Occipital lobe (tissue), 2 donors: ENCODE data around the gene LRRC3. TPM values are rescaled to one million over a fixed set of nuclear protein-coding genes. Genes with fewer than 3 reads are reported as not detected.
"Not testable (repeated sequence)": the region's sequence is repeated elsewhere in the genome, so short reads cannot be mapped to it uniquely, and the experiment has no call there.

Experiments
- DNase-seq: peaks from one replicate; lab custom pipeline; 2025; lab: John Stamatoyannopoulos, UW
- total RNA-seq: library from RNA; depleted of rRNA; stranded (reverse); fragments of >200 nt; gene quantifications from one replicate; pipeline ENCODE4 v1.2.3, GENCODE V29; 2014

LRRC3 gene
- total RNA-seq, 1 donor from 2014 or later, result 4.8 TPM

DNA sequence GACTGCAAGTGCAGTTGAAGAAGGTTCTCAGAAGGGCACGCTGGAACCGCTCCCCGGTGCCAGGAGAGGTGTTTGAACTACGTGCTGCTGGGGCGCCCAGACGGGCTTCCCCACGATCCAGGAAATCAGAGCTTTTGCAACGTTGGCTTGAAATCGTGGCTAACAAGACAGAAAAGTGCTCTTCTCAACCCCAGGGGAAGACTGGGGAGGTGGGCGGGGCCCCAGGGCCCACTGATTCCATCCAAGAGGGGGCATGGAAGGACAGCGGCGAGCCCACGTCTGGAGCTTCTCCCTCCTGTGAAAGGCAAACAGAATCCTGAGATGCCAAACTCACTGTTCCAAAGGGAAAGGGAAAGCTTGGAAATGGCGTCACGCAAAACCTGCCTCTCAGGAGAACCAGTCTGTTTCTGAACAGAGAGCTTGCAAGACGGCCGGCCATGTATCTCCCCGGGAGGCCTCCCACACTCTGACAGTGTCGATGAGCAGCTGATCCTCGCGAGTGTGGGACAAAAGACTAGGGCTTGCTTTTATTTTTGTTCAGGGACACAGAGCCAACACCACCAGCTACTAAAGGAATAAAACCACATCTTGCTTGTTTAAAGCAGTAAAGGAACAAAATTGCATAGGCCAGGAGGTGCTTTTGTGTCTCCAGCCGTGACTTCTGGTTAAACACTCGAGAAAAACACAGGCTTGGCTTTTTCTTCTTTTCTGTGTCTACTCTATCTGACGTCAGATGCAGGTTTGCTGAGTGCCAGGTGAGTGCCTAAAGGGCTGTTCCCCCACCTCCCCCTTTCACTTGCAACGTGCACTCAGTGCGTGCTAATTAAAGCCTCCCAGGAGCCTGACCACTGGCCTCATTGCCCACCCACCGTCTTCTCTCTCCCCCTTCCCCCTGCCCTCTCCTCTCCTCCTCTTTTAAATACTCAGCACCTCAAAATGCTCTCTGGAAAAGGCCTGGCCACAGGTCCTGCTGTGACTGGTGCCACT, 41.5 kb downstream of the LRRC3 start:
- DNase-seq, result no peak

- DNase-seq, result no peak
Measured at GRCh38 chr21:44497703-44498126, 42.4 kb downstream of the LRRC3 start.

DNA sequence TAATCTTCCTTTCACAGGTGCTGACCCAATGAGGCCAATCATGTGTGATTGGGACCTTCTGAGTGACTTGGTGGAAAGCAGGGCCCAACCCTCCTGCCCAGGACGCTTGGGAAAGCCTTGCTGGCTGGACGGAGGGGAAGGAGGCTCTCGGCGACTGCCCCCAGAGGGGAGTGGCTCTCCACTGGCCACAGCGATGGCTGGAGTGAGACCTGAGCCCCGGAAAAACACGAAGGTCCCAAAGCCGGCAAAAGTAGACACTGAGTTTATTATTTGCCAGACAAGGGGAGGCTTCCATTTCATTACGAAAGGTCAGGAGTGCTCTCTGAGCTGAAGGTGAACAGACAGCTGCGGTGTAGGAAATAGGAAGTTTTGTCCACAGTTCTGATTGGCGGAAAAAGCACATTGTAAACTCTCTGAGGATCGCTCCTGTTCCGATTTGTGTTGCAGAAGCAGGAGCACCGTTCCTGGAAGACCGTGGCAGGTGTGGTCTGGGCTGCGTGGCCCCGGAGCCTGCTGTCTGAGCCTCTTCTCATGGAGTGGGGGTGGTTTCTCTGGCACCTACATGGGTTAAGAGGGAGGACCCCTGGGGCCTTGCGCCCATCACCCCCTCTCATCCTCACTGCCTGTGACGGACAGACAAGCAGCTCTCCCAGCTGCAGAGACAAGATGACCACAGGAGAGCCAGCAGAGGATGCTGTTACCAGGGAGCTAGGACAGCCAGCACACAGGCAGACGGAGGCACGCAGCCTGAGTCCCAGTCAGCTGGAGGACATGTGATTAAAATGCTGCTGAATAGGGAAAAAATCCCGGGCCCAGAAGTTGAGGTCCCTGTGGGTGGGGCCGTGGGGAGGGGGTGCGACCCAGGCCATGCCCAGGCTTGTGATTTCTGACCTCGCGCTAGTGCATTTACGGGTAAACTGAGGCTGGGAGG, 43.2 kb downstream of the LRRC3 start:
- DNase-seq, result no peak

DNA sequence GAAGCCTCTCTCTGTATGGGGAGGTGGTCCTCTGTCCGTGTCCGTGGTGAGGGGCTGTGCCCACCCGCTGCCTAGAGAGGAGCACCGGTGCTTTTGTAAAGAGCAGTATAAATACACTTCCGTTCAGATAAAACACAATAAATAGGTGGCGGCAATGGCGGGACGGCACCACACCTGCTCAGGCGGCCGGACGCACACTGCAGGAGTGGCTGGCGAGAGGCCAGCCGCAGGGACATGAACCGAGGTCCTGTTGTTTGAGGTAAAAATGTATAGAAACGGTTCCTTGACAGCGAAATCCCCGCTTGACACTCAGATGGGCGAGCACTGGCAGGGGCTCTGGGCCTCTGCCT, 43.9 kb downstream of the LRRC3 start:
- no peak for DNase-seq

DNA sequence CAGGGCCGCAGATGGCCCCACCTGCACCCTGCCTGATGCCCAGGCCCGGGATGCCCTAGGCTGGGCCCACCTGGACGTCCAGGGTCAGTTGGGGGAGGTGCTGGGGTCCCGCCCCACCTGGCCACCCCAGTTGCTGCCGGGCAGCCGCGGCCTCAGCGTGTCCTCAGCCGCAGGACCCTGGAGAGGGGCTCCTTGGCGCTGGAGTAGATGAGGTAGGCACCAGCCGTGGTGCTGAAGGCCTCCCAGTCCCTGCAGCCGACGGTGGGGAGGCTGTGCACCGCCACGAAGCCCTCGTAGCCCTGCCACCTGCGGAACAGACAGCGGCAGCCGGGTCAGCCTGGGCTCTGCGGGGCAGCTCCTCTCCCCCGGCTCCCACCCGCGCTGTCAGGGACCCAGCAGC, 44.3 kb downstream of the LRRC3 start:
- no peak for DNase-seq

DNA sequence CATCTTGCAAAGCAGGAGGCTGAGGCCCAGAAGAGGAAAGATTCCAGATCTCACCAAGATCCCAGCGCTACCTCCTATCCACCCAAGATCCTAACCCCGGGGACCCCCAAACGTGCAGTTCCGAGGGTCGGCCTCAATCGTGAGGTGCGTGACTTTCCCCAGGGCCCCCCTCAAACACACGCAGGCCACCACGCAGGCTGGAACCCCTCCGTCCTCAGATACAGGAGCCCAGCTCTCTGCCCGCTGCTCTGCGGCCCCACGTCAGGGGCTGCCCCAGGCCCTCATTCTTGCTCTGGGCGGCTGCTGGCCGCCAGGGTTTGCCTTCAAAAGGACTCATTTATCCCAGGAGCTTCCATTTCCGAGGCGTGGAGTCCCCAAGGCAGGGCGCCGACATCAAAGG, 44.8 kb downstream of the LRRC3 start:
- DNase-seq, result no peak

DNA sequence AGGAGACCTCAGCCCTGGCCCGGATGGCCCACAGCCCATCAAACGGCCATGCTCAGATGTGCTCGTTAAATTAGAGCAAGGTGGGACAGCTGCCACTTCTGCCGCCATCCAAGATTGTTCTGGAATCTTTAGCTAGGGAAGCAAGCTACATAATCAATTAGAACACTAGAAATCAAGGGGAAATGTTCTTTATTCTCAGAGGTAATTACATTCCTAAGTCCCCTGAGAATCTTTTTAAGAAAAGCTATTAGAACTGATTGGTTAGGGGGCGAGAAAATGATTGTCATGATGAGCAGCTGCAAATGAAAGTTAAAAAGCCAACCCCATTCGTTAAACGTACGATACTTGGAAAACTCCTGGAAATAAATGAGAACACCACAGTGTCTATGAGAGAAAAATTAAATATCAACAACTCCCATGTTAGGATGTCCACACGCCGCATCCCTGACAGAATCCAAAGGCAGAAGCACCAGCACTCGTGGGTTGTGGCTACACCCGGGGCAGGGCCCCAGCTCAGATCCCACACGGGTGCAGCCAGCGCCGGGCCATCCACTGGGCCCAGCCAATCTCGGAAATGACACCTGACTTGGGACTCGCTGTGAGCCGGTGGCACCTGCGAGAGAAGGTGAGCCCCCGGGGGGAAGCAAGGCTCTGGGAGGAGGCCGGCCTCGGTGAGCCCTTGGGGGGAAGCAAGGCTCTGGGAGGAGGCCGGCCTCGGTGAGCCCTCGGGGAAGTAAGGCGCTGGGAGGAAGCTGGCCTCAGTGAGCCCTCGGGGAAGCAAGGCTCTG, 47.1 kb downstream of the LRRC3 start:
- no peak for DNase-seq

- DNase-seq, result not testable (repeated sequence)
Measured at GRCh38 chr21:44503006-44503889, 47.9 kb downstream of the LRRC3 start.

DNA sequence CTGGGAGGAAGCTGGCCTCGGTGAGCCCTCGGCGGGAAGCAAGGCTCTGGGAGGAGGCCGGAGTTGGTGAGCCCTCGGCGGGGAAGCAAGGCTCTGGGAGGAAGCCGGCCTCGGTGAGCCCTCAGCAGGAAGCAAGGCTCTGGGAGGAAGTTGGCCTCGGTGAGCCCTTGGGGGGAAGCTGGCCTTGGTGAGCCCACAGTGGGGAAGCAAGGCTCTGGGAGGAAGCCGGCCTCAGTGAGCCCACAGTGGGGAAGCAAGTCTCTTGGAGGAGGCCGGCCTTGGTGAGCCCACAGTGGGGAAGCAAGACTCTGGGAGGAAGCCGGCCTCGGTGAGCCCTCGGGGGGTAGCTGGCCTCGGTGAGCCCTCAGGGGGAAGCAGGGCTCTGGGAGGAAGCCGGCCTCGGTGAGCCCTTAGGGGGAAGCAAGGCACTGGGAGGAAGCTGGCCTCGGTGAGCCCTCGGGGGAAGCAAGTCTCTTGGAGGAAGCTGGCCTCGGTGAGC, 48.6 kb downstream of the LRRC3 start:
- no peak for DNase-seq

GRCh38 chr21:44505673-44506278, 50.5 kb downstream of the LRRC3 start:
- DNase-seq, result no peak

DNA sequence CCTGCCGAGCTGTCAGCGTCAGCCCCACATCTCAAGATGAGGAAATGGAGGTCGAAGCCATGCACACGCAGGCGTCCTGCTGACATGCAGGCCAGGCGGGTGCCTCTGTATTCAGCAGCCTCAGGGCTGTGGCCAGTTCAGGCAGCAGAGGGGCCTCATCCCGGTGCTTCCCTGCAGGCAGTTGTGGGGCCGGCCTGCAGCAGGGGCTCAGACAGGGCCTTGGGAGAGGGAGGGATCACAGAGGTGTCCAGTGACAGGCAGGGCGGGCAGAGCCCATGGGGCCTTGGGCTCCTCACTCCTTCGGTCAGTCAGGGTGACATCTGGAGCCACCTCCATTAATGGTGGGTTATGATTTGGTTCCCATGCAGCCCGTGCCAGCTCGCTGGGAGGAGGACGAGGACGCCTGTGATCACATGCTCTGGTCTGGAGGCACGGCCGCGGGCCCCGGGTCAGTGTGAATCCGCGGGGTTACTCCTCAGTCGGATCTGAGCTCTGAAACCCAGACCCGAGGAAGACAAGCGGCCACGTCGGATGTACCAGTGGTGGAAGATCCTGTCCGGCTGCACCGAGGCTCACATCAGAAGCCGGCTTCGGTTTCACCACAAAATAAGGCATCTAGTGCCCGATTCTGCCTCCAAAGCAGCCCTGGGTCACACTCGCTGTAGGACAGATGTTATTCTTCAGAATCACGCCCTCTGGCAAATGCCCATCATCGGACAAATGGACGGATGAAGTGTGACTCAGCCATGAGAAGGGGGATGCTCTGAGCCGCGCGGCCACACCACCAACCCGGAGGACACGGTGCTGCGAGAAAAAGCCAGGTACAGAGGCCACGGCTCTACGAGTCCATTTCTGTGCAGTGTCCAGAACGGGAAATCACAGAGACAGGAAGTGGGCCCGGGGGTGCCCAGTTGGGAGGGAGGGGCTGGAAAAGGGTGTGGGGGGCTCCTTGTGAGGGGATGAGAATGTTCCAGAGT, 51.3 kb downstream of the LRRC3 start:
- no peak for DNase-seq

- no peak for DNase-seq
Measured at GRCh38 chr21:44507673-44508425, 52.5 kb downstream of the LRRC3 start.

DNA sequence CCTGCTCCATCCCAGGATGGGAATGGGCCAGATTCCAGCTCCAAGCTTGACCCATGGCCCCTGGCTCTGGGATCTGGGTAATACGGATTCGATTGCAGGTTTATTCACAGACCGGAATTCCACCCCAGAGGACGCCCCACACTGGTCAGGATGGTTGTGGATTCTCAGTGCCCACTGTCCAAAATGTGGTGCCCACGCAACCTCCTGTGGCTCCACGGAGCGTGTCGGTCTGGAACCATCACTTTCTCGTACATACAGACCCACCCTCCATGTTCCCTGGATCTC, 53.1 kb downstream of the LRRC3 start:
- DNase-seq, result no peak

- no peak for DNase-seq
Measured at GRCh38 chr21:44508711-44509445, 53.6 kb downstream of the LRRC3 start.

- DNase-seq, result no peak
Measured at GRCh38 chr21:44509539-44509938, 54.2 kb downstream of the LRRC3 start.

DNA sequence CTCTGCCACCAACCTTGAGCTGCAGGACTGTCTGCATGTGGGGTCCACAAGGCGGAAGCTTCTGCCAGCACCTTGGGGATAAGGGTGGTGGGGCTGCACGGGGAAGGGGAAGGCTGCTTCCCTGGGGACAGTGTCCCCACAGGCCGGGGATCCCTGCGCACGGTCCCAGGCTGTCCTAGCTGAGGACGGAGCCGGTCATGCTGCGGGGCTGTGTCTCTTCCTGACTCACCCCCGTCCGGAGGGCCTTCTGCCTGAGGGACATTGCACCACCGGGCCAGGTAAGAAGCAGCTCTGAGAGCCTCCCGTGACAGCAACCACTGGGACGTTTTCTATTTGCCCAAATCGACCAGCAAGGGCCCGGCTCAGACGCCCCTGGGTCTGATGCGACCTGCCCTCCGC, 54.8 kb downstream of the LRRC3 start:
- no peak for DNase-seq

DNA sequence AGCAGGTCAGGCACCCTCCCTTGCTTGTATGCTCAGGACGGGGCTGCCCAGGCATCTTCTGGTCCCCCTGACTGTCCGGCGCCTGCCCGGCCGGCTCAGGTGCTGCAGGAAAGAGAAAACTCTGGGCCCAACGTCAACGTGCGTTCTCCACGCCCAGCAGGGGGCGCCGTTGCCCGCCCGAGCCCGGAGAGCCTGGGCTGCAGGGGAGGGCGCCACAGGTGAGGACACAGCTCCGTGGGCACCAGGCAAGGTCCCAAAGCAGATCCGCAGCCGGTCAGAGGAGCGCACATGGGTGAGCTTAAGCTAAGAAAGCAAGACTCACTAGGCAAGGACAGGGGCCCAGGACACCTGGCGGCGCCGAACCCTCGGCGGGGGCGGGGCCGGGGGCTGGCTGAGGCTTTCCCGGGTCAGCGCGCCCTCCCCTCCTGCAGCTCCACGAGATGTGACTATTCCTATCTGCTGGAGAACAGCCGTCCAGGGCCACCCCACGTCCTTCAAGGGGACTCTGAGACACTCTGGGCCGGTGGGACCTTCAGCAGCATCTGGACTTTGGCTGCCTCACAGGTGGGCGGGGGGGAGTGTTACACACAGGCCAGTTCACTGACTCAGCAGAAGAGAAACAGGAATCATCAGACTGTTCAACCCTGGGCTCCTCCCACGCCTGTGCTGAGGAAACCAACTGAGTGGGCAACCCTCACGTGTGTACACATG, 55.4 kb downstream of the LRRC3 start:
- no peak for DNase-seq
